ENCODE results near the gene SLC32A1. TPM values are rescaled to one million over a fixed set of nuclear protein-coding genes. Genes with fewer than 3 reads are reported as not detected.

The SLC32A1 gene
- total and polyA plus RNA-seq, 10 donors: not detected

- WGBS, 5 donors: 2 to 6% (median 5%) methylated on average over 31 to 35 of the region's 35 CpGs
- peaks cover 7 to 80% (median 66%) of the 10 kb centered on the region in 6 donors for H3K4me1 ChIP-seq
- DNase-seq: no peak
- TF ChIP-seq POLR2AphosphoS5 (IDR thresholded peaks at IDR 0.05) (no peak), CTCF (IDR thresholded peaks at IDR 0.05 in 8 of 11, conservative IDR thresholded peaks at IDR 0.05 in 3 of 11) (no peak), POLR2A (IDR thresholded peaks at IDR 0.05) (no peak)
- intact Hi-C loops (cut with DNase I; ENCODE audit: low total_unique reads): no loop called here
- peaks cover 47 to 100% (median 92%) of the 10 kb centered on the region in 7 donors for H3K27me3 ChIP-seq (replicated peaks in 1 of 7)
- H3K9me3 ChIP-seq: peaks cover 0 to 14% (median 0%) of the 10 kb centered on the region in 8 donors
- no peaks in the 10 kb centered on the region for H3K36me3 ChIP-seq
- peak overlapping the region in 1 of 8 donors; percentile 44 for H3K4me3 ChIP-seq
- H3K27ac ChIP-seq: no peak overlapping the region
Measured at GRCh38 chr20:38725148-38725901, 1.0 kb downstream of the SLC32A1 start.

GRCh38 chr20:38725931-38726803 lies 1.9 kb downstream of the SLC32A1 start:
- Histone ChIP-seq H3K36me3 (no peaks in the 10 kb centered on the region), H3K27me3 (replicated peaks in 1 of 7) (peaks cover 47 to 100% (median 100%) of the 10 kb centered on the region in 7 donors), H3K4me1 (peaks cover 11 to 88% (median 74%) of the 10 kb centered on the region in 6 donors), H3K9me3 (peaks cover 0 to 14% (median 0%) of the 10 kb centered on the region in 8 donors), H3K4me3 (no peak overlapping the region), H3K27ac (no peak overlapping the region)
- intact Hi-C loops (cut with DNase I; ENCODE audit: low total_unique reads): no loop called here
- TF ChIP-seq POLR2A (IDR thresholded peaks at IDR 0.05) (no peak), CTCF (IDR thresholded peaks at IDR 0.05 in 8 of 11, conservative IDR thresholded peaks at IDR 0.05 in 3 of 11) (peak in 8 of 11 experiments; percentile 13 to 47 (median 28))
- WGBS, 5 donors: 10 to 13% (median 12%) methylated on average over 35 to 53 of the region's 53 CpGs
- no peak for DNase-seq

DNA sequence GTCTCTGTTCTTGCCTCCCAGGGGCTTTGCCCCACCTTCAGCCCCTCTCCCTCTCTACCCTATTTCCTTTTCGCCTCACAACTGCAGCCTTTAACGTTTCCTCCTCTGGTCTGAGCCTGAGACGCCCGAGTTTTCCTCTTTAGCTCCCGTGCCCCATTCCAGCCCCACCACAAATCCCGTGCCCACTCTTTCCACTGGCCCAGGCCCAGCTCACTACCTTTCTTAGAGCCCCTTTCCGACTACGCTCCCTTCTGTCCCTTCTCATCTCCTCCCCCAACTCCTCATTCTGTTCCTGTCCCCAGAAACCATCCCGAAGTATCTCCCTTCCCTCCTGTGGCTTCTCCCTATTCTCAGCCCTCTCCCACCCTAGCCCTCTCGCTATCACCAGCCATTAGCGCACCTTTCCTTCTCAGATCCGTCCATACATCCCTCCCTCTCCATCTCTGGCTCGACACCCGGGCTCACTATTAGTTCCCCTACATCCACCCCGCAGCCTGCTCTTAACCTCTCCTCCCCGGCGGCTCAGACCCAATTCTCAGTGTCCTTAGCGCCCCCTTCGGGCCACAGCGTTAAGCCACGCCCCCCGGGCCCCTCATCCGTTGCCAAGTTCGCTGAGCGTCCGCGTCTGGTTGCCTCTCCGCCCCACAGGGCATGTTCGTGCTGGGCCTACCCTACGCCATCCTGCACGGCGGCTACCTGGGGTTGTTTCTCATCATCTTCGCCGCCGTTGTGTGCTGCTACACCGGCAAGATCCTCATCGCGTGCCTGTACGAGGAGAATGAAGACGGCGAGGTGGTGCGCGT lies 2.7 kb downstream of the SLC32A1 start:
- Histone ChIP-seq H3K4me1 (peaks cover 13 to 96% (median 82%) of the 10 kb centered on the region in 6 donors), H3K36me3 (no peaks in the 10 kb centered on the region), H3K4me3 (peak overlapping the region in 2 of 8 donors; percentile 7 to 27), H3K9me3 (peaks cover 0 to 14% (median 0%) of the 10 kb centered on the region in 8 donors), H3K27ac (no peak overlapping the region), H3K27me3 (replicated peaks in 1 of 7) (peaks cover 47 to 100% (median 100%) of the 10 kb centered on the region in 7 donors)
- DNase-seq: no peak
- TF ChIP-seq CTCF (IDR thresholded peaks at IDR 0.05 in 8 of 11, conservative IDR thresholded peaks at IDR 0.05 in 3 of 11) (peak in 1 of 11 experiments; percentile 18), POLR2A (IDR thresholded peaks at IDR 0.05) (no peak)
- 2 to 9% (median 5%) methylated on average over 37 to 43 of the region's 43 CpGs for WGBS, 5 donors
- intact Hi-C loops (cut with DNase I; ENCODE audit: low total_unique reads): no loop called here

All from spleen (tissue), 11 donors.